Measurements from ENCODE around the gene WSB1. TPM values are rescaled to one million over a fixed set of nuclear protein-coding genes. Genes with fewer than 3 reads are reported as not detected.

WSB1 gene
- total and polyA plus RNA-seq, 2 of the 8 experiments (the other 6 are each of a cell fraction or from before 2014, with no cell fraction given): 113 to 140 TPM

DNA sequence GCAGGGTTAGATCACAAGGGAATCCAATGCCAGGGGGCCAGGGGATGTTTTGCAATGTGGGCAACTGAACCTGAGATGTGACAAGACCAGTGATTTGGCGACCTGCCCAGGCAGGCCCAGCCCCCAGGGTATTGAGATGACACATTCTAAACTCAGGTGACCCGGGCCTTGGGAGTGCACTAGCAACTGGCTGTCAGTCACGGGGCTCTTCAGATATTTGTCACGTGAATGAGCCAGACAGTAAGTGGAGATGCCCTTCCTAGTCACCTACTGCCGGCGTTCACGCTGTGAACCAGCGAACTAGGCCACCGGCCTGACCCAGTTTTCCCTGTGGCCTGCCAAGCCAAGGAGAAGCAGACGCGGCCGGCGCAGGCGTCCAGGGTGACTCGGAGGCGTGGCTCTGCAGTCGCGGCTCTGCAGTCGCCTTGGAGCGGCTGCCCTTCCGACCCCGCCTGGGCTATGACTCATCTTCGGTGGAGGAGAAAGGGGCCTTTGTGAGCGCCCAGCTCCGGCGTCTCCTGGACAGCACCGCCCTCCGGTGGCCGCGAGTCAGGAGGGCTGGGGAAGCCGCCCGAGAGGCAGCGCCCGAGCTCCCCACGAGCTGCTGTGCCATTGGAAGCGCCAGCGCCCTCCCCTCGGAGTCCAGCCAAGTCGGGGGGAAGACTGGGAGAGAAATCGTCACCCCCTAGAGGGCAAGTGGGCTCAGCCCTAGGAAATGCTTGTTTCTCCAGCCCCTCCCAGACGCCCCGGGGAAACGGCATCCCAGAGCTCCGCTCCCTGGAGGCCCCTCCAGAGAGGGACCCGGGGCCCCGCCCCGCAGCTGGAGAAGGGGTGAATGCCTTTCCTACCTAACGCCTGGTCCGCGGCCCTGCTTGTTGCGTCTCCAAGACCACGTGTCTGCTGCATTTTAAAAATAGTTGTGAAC, 38.8 kb downstream of the WSB1 start (continued):
- TF ChIP-seq, protein P1, sequence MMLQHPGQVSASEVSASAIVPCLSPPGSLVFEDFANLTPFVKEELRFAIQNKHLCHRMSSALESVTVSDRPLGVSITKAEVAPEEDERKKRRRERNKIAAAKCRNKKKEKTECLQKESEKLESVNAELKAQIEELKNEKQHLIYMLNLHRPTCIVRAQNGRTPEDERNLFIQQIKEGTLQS (IDR thresholded peaks at IDR 0.05; ENCODE audit: insufficient read depth, low read depth, low read length): peak; percentile 71
- TF ChIP-seq CTBP2 (IDR thresholded peaks at IDR 0.05; ENCODE audit: borderline replicate concordance, insufficient read depth, insufficient read length, low read length) (no peak), JUND (IDR thresholded peaks at IDR 0.05; ENCODE audit: low read length) (peak; percentile 98), RFX5 (IDR thresholded peaks at IDR 0.05; ENCODE audit: borderline replicate concordance, low read depth, low read length) (no peak), SUZ12 (IDR thresholded peaks at IDR 0.05; ENCODE audit: low read length) (no peak), TEAD4 (IDR thresholded peaks at IDR 0.05; ENCODE audit: low read depth, low read length) (no peak), SP1 (IDR thresholded peaks at IDR 0.05; ENCODE audit: low read depth, low read length) (no peak), HDAC6 (IDR thresholded peaks at IDR 0.05; ENCODE audit: low read depth, low read length) (no peak), EP300 (IDR thresholded peaks at IDR 0.05; ENCODE audit: borderline replicate concordance in 1 of 2, low read depth in 2 of 2, low read length in 2 of 2) (peak in 1 of 2 experiments; percentile 9; a peak in 1 of 3 replicates), CHD2 (IDR thresholded peaks at IDR 0.05; ENCODE audit: low read length) (no peak), NRF1 (IDR thresholded peaks at IDR 0.05; ENCODE audit: low read depth, low read length) (no peak), SP2 (IDR thresholded peaks at IDR 0.05; ENCODE audit: low read length) (no peak), EZH2 (IDR thresholded peaks at IDR 0.05; ENCODE audit: low read depth, low read length, severe bottlenecking) (no peak)

Data from H1 (cell line).